Measurements from ENCODE around the gene DMD.

- TF ChIP-seq CTCF (conservative IDR thresholded peaks at IDR 0.05) (no peak), ZFX (IDR thresholded peaks at IDR 0.05) (no peak)
Observed at GRCh38 chrX:31071262-31071661, 2140.1 kb downstream of the DMD start.

Measured in C4-2B (cell line).